K562 (cell line): Measurements from ENCODE around the gene VPS16. TPM values are rescaled to one million over a fixed set of nuclear protein-coding genes. Genes with fewer than 3 reads are reported as not detected.

ENCODE experiments used
- ATAC-seq: fragments of 200-7000 bp; cut with Tn5 transposase; 3 replicates; pipeline ENCODE4 v1.9.1; 2020; ENCODE audit warnings: moderate library complexity
- BruUV-seq: library from RNA; stranded (reverse); fragments of 400-500 nt; replicated peaks from 2 replicates; lab custom pipeline; 2021; lab: Mats Ljungman, UMichigan
- CTCF ChIA-PET: fragments of 300-600 bp; formaldehyde crosslinking; extraction: SDS; loops from one replicate; lab custom pipeline; 2021; ENCODE audit warnings: low intra/inter-chr PET ratio; lab: Yijun Ruan, JAX
- POLR2A ChIA-PET: fragments of 300-600, 350-650 bp; sonication (Branson Sonifier 250); formaldehyde crosslinking; extraction: SDS; loops from one replicate; lab custom pipeline; 2021; ENCODE audit warnings: antibody characterized with exemption, inconsistent platforms; lab: Yijun Ruan, JAX
- DNase-seq, 4 experiments: peaks; one replicate each; pipeline versions ENCODE4 v3.0.0 to v3.0.0-alpha.2; 2011 to 2018; ENCODE audit warnings: low spot score in 3 of 4, mixed read lengths in 3 of 4; ENCODE audit errors: extremely low read depth in 1 of 4
- FAIRE-seq: peaks from 2 replicates; lab custom pipeline; 2011; peaks lifted over from hg19 to GRCh38; lab: Jason Lieb, UNC
- H2AFZ ChIP-seq: 2 replicates; pipeline ENCODE4 v1.6.0; 2011; ENCODE audit warnings: low read depth, low read length, control low read depth, inconsistent platforms
- H3K27ac ChIP-seq: fragments of 200-600 bp; 3 replicates; pipeline ENCODE4 v1.8.0; 2011; ENCODE audit warnings: low read depth, mild to moderate bottlenecking, control low read depth, inconsistent platforms, low read length, moderate library complexity, mixed read lengths; ENCODE audit errors: extremely low read depth
- H3K27me3 ChIP-seq, 2 experiments: fragments of 300-600 bp in 1 of 2; 2 replicates in 1 of 2; 3 replicates in 1 of 2; pipeline versions ENCODE4 v1.6.0 to v1.8.0; 2011; ENCODE audit warnings: inconsistent platforms in 2 of 2, low read length in 2 of 2, mild to moderate bottlenecking in 1 of 2, mixed read lengths in 1 of 2, moderate library complexity in 1 of 2; ENCODE audit not compliant: control insufficient read depth in 2 of 2, insufficient read depth in 2 of 2
- H3K36me3 ChIP-seq: fragments of 300-600 bp; 3 replicates; pipeline ENCODE4 v1.8.0; 2011; ENCODE audit warnings: mild to moderate bottlenecking, low read length, inconsistent platforms; ENCODE audit not compliant: control insufficient read depth, insufficient read depth
- H3K4me1 ChIP-seq, 2 experiments: fragments of 200-600 bp in 1 of 2; replicated peaks in 1 of 2; 2 replicates in 1 of 2; 3 replicates in 1 of 2; pipeline versions ENCODE4 v1.5.1 to v1.8.0; 2011; ENCODE audit warnings: inconsistent platforms in 2 of 2, low read length in 2 of 2, mild to moderate bottlenecking in 1 of 2, mixed read lengths in 1 of 2, moderate library complexity in 1 of 2; ENCODE audit not compliant: control insufficient read depth in 2 of 2, insufficient read depth in 2 of 2
- H3K4me2 ChIP-seq: 2 replicates; pipeline ENCODE4 v1.6.1; 2011; ENCODE audit warnings: low read length, control low read depth, inconsistent platforms, mixed read lengths; ENCODE audit not compliant: insufficient read depth
- H3K4me3 ChIP-seq: fragments of 200-600 bp; sonication (generic), shearing (Covaris generic); 2 replicates; pipeline ENCODE4 v1.5.1; 2016; ENCODE audit warnings: control low read depth, inconsistent platforms
- H3K79me2 ChIP-seq: fragments of 200-600 bp; 3 replicates; pipeline ENCODE4 v1.8.0; 2011; ENCODE audit warnings: low read length, inconsistent platforms; ENCODE audit not compliant: control insufficient read depth, insufficient read depth
- H3K9ac ChIP-seq, 2 experiments: 2 replicates each; pipeline versions ENCODE4 v1.6.0 to v1.6.1; 2011; ENCODE audit warnings: low read depth in 2 of 2, low read length in 2 of 2, control low read depth in 1 of 2, inconsistent platforms in 1 of 2, mild to moderate bottlenecking in 1 of 2, mixed read lengths in 1 of 2; ENCODE audit not compliant: insufficient read depth in 1 of 2
- H3K9me1 ChIP-seq: one replicate; pipeline ENCODE4 v1.6.0; 2011; ENCODE audit warnings: inconsistent platforms, mild to moderate bottlenecking, low read length, moderate library complexity; ENCODE audit not compliant: control insufficient read depth, insufficient read depth
- H3K9me3 ChIP-seq: replicated peaks from 2 replicates; pipeline ENCODE4 v1.5.1; 2011; ENCODE audit warnings: low read depth, low read length, inconsistent platforms; ENCODE audit not compliant: control insufficient read depth, insufficient read depth
- H4K20me1 ChIP-seq: replicated peaks from 2 replicates; pipeline ENCODE4 v1.6.1; 2011; ENCODE audit warnings: low read length, inconsistent platforms, mixed read lengths; ENCODE audit not compliant: control insufficient read depth, insufficient read depth
- NFIC ChIP-seq: fragments of 450-650 bp; IDR thresholded peaks from 2 replicates; pipeline ENCODE4 v1.6.1; 2017; ENCODE audit warnings: mild to moderate bottlenecking, inconsistent platforms
- WGBS: fragments of 100-300 bp; shearing (Covaris generic); methylation state at CpG from one replicate; pipeline ENCODE4 v1.1.6; 2016; ENCODE audit warnings: low coverage, mixed read lengths; ENCODE audit not compliant: insufficient coverage; ENCODE audit errors: missing lambda C conversion rate; 5-methylcytosine and 5-hydroxymethylcytosine counted together
- in situ Hi-C: fragments of 300-500 bp; cut with MboI; formaldehyde crosslinking; loops from 4 replicates; pipeline ENCODE4 v1.15.0; 2018; ENCODE audit warnings: inconsistent platforms, mixed read lengths
- intact Hi-C: fragments of 100-400 bp; cut with micrococcal nuclease; formaldehyde crosslinking; loops from 2 replicates; pipeline ENCODE4 v1.14.2; 2022
- polyA plus RNA-seq, 8 experiments: library from polyadenylated mRNA; depleted of rRNA in 4 of 8; stranded (reverse) in 5 of 8; unstranded in 3 of 8; fragments of >200 nt; fragmentation: Nextera tagmentation in 2 of 8; fragmentation: Illumina TruSeq in 1 of 8; extraction: Ambion mirVana in 2 of 8; extraction: Trizol in 1 of 8; gene quantifications; 2 replicates each; pipeline versions ENCODE4 v1.2.1 to v1.2.3, GENCODE V29; 2011 to 2014; ENCODE audit warnings: inconsistent platforms in 1 of 8, missing spikeins in 1 of 8
- total RNA-seq, 7 experiments: library from RNA; depleted of rRNA in 6 of 7; stranded (reverse); fragments of >200 nt in 6 of 7; fragmentation: Illumina TruSeq in 2 of 7; extraction: Trizol in 2 of 7; gene quantifications; 2 replicates each; pipeline versions ENCODE4 v1.2.1 to v1.2.3, GENCODE V29; 2011 to 2021; ENCODE audit warnings: low replicate concordance in 1 of 7
- TF ChIP-seq, protein P1 (sequence below): fragments of 450-650 bp; formaldehyde crosslinking; IDR thresholded peaks from 2 replicates; pipeline ENCODE4 v1.4.0; 2020; ENCODE audit warnings: mild to moderate bottlenecking, moderate library complexity

Gene VPS16
- total and polyA plus RNA-seq, 9 of the 15 experiments (the other 6 are each of a cell fraction or from before 2014, with no cell fraction given) = 6.8 to 24.7 (median 14.0) TPM

DNA sequence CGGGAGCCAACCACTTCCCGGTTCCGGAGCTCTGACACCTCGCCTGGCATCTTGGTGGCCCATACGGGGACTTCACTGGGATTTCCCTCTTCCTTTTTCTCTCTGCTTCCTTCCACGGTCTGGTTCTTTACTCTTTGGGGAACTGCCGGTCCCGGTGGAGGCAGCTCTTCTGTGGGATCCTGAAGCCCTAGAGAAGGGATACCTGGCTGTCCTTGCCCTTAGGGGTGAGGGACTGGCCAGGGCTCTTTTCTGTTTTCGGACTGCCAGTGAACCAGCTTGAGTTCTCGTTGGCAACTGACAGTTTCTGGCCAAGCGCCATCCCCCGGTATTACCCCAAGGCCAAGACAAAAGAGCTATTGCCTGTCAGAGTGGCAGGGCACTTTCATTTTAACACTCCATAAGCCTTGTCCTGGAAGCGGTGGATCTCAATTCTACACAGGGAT, 39.2 kb upstream of the VPS16 start:
- Histone ChIP-seq H3K79me2 (no peaks in the 10 kb centered on the region), H4K20me1 (0 out of 2 replicates have a peak, but pooled peaks cover 3% of the 10 kb centered on the region), H3K27ac (no peak overlapping the region), H3K4me3 (no peak overlapping the region), H3K4me2 (peak overlapping the region; percentile 55), H3K4me1 (peaks cover 4 to 45% of the 10 kb centered on the region in 2 experiments; a peak in 4 of 5 replicates), H2AFZ (peak overlapping the region; percentile 83), H3K27me3 (peaks cover 0 to 40% of the 10 kb centered on the region in 2 experiments; a peak in 2 of 5 replicates), H3K9ac (no peak overlapping the region), H3K9me3 (no peaks in the 10 kb centered on the region), H3K36me3 (no peaks in the 10 kb centered on the region), H3K9me1 (no peaks in the 10 kb centered on the region)
- 0 out of 2 replicates have a peak, but pooled peaks have one; percentile 8 for TF ChIP-seq NFIC
- TF ChIP-seq, protein P1, sequence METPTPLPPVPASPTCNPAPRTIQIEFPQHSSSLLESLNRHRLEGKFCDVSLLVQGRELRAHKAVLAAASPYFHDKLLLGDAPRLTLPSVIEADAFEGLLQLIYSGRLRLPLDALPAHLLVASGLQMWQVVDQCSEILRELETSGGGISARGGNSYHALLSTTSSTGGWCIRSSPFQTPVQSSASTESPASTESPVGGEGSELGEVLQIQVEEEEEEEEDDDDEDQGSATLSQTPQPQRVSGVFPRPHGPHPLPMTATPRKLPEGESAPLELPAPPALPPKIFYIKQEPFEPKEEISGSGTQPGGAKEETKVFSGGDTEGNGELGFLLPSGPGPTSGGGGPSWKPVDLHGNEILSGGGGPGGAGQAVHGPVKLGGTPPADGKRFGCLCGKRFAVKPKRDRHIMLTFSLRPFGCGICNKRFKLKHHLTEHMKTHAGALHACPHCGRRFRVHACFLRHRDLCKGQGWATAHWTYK = no peak
- FAIRE-seq (no peak), ATAC-seq (no peak), DNase-seq (no peak)
- intact Hi-C loops = no loop called here
- WGBS = 30% methylated on average over 11 of the region's 13 CpGs
- CTCF ChIA-PET = no interaction called here
- POLR2A ChIA-PET = no interaction called here
- no TSS peak for BruUV-seq
- in situ Hi-C loops = no loop called here
